ENCODE data around the gene THADA. TPM values are rescaled to one million over a fixed set of nuclear protein-coding genes. Genes with fewer than 3 reads are reported as not detected.
A peak's percentile ranks its signal among the peaks of the same experiment; 100 is the strongest.

The THADA gene
- total and polyA plus RNA-seq, 8 donors, result 32.9 to 42.7 (median 37.2) TPM

DNA sequence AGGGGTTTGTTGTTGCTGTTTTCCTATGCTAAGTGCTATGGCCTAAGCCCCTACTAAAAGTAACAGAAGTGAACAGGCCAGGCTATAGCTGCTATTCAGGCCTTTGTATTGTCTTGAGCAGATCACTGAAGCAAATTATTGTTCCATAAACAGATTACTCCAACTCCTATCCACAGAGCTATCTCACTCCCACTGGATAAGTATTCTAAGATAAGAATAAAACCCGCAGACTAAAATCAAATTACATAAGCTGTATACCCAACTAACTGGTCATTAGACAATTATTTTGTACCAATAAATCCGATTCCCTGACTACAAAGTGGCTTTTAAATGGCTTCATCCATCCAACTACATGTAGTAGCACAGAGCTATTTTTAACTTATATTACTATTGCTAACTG lies 74.3 kb downstream of the THADA start:
- H3K9me3 ChIP-seq, result peaks cover 0 to 4% of the 10 kb centered on the region in 2 donors
- H3K27me3 ChIP-seq, result no peaks in the 10 kb centered on the region
- ATAC-seq, result no peak
- no peak overlapping the region for H3K4me3 ChIP-seq
- intact Hi-C loops (cut with DNase I), result no loop called here
- peaks cover 0 to 7% of the 10 kb centered on the region in 2 donors for H3K36me3 ChIP-seq
- H3K27ac ChIP-seq, result no peak overlapping the region
- TF ChIP-seq, protein P1, sequence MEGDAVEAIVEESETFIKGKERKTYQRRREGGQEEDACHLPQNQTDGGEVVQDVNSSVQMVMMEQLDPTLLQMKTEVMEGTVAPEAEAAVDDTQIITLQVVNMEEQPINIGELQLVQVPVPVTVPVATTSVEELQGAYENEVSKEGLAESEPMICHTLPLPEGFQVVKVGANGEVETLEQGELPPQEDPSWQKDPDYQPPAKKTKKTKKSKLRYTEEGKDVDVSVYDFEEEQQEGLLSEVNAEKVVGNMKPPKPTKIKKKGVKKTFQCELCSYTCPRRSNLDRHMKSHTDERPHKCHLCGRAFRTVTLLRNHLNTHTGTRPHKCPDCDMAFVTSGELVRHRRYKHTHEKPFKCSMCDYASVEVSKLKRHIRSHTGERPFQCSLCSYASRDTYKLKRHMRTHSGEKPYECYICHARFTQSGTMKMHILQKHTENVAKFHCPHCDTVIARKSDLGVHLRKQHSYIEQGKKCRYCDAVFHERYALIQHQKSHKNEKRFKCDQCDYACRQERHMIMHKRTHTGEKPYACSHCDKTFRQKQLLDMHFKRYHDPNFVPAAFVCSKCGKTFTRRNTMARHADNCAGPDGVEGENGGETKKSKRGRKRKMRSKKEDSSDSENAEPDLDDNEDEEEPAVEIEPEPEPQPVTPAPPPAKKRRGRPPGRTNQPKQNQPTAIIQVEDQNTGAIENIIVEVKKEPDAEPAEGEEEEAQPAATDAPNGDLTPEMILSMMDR (IDR thresholded peaks at IDR 0.05), result no peak
- peaks cover 25 to 44% of the 10 kb centered on the region in 2 donors for H3K4me1 ChIP-seq
- DNase-seq, result no peak

DNA sequence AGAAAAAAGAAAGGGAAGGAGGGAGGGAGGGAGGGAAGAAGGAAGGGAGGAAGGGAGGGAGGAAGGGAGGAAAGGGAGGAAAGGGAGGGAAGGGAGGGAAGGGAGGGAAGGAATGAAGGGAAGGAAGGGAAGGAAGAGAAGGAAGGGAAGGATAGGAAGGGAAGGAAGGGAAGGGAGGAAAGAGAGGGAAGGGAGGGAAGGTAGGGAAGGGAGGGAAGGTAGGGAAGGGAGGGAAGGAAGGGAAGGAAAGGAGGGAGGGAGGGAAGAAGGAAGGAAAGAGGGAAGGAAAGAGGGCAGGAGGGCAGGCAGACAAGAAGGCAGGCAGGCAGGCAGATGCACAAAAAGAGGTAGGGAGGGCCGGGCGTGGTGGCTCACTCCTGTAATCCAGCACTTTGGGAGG lies 74.9 kb downstream of the THADA start:
- peaks cover 31 to 50% of the 10 kb centered on the region in 2 donors for H3K4me1 ChIP-seq
- TF ChIP-seq, protein P1 (IDR thresholded peaks at IDR 0.05), result no peak
- peaks cover 0 to 4% of the 10 kb centered on the region in 2 donors for H3K9me3 ChIP-seq
- H3K36me3 ChIP-seq, result peaks cover 0 to 7% of the 10 kb centered on the region in 2 donors
- ATAC-seq (no peak), DNase-seq (no peak)
- H3K27ac ChIP-seq, result no peak overlapping the region
- no peaks in the 10 kb centered on the region for H3K27me3 ChIP-seq
- intact Hi-C loops (cut with DNase I), result no loop called here
- no peak overlapping the region for H3K4me3 ChIP-seq

DNA sequence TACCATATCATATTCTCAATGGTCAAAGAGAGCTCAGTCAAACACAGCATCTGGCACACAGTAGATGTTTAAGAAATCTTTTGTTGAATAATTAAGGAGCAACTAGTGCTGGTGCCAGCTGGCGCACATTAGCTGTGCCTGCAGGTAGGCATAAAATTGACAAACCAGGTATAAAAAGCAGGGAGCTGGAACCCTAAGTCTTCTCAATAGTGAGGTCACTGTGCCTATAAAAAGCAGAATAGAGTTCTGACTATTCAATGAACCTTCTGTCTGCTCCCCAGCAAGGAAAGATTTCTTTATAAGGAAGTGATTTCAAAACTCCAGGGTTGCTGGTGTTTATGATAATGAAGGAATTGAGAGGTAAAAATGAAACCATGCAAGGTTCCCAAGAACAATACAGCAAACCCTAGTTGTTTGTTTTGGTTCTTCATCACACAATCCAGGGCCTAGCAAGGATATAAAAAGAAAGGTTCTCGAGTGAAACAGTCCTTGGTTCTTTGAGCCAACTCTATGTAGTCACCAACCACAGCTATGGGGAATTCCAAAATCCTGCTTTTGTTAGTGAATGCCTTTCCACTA lies 76.1 kb downstream of the THADA start:
- Histone ChIP-seq H3K27me3 (no peaks in the 10 kb centered on the region), H3K9me3 (no peaks in the 10 kb centered on the region), H3K27ac (peak overlapping the region; percentile 67 to 80), H3K36me3 (no peaks in the 10 kb centered on the region), H3K4me3 (no peak overlapping the region), H3K4me1 (peaks cover 31 to 55% of the 10 kb centered on the region in 2 donors)
- peak; percentile 80 for ATAC-seq
- intact Hi-C loops (cut with DNase I), result no loop called here
- no peak for DNase-seq
- TF ChIP-seq, protein P1 (IDR thresholded peaks at IDR 0.05), result no peak

DNA sequence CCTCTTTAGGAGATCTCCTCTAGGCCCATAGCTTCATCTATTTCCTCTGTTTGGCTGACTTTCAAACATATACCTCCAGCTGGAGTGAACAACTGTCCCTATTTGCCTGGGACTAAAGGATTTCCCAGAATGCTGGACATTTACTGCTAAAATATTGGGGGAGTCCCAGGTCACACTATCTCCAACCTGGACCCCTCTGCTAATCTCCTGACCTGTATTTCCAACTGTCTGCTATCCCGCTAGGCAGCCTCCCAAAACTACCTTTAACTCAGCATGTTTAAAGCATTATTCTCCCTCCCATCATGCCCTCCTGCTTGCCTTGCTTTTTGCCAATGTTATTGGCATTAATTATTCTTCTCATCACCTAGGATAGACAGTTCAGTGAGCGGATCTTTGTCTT lies 77.1 kb downstream of the THADA start:
- no peak overlapping the region for H3K4me3 ChIP-seq
- no peak for ATAC-seq
- DNase-seq, result no peak
- H3K27me3 ChIP-seq, result no peaks in the 10 kb centered on the region
- peaks cover 31 to 52% of the 10 kb centered on the region in 2 donors for H3K4me1 ChIP-seq
- TF ChIP-seq, protein P1 (IDR thresholded peaks at IDR 0.05), result no peak
- peak overlapping the region; percentile 51 to 80 for H3K27ac ChIP-seq
- H3K9me3 ChIP-seq, result no peaks in the 10 kb centered on the region
- H3K36me3 ChIP-seq, result no peaks in the 10 kb centered on the region
- intact Hi-C loops (cut with DNase I), result no loop called here

DNA sequence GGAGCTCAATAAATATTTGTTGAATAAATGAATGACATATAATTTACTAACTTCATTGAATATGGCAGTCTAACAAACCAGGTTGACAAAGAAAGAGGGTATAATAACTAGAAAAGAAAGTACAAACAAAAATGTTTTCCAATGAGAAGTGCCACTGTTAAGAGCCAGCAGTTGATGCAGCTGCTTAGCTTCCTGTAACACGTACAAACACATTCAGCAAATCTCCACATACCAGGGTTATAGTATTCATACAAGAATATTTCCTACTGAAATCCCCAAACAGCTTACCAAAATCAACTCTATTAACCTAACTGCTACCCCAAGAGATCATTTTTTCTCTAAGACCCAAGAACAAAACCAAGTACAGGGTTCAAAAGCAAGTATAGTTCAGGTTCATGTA lies 77.7 kb downstream of the THADA start:
- Histone ChIP-seq H3K4me3 (no peak overlapping the region), H3K9me3 (no peaks in the 10 kb centered on the region), H3K27me3 (no peaks in the 10 kb centered on the region), H3K4me1 (peaks cover 31 to 49% of the 10 kb centered on the region in 2 donors), H3K36me3 (no peaks in the 10 kb centered on the region), H3K27ac (peak overlapping the region; percentile 51 to 80)
- TF ChIP-seq, protein P1 (IDR thresholded peaks at IDR 0.05), result no peak
- DNase-seq (peak in 2 of 4 donors; percentile 86 to 92), ATAC-seq (peak; percentile 51)
- intact Hi-C loops (cut with DNase I), result no loop called here
